ENCODE results near the gene TMIGD3.

Gene TMIGD3

GRCh38 chr1:111446546-111446945, 56.9 kb downstream of the TMIGD3 start:
- DNase-seq, result no peak

DNA sequence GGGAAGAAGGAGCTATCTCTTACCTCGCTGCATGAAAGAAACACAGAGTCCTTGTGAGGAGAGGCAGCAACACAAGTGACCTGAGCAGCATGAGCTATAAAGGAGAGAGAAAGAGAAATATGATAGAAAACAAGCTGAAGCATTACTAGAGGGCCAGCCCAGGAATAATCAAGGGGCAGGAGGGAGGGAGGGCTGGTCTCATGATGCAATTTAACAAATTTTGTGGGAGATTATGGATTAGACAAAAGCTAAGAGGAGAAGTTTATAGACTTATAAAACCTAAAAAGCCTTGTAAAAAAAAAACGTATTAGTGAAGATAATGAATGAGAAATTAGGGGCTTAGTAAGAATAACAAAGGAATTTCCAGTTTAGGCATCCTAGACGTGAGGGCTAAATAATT, 59.4 kb downstream of the TMIGD3 start:
- no peak for DNase-seq

- no peak for DNase-seq
Observed at GRCh38 chr1:111442457-111442856, 61.0 kb downstream of the TMIGD3 start.

- DNase-seq, result no peak
Observed at GRCh38 chr1:111441573-111442192, 61.8 kb downstream of the TMIGD3 start.

DNA sequence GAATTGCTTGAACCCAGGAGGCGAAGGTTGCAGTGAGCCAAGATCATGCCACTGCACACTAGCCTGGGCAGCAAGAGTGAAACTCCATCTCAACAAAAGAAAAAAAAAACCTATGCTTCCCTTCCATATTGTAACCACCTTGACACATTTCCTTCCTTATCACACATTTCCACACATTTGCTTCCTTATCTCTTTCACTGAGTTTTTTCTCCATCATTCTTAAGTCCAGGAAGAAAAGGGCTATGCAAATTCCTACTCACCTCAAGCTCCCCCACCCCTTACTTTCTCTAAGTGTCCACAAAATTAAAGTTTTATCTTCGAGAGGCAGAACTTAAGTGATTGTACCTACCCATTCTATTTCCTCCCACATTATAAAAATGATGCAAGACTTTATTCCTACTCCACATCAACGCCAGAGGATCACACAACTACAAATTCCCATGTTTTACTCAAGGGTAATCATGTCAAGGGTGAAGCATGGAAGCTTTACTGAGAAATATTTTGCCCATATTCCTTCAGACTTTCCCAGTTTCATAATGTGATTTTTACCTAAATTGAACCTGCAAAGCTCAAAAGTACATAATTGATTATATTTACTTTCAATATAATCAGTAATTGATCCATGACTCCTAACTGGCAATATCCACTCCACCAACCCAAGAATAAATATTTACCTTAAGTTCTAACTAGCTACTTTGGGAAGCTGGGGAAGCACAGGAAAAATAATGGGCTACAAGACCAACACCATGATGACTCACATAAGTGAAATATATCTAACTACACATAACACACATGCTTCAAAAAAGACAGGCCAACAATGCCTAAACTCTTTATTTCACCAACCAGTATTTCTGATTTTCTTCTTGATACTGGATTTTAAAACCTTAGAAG, 63.7 kb downstream of the TMIGD3 start:
- no peak for DNase-seq

GRCh38 chr1:111436726-111437125, 66.7 kb downstream of the TMIGD3 start:
- peak; percentile 40 for DNase-seq

Data from fibroblast of skin of right quadriceps (primary cell).